Upper lobe of right lung (tissue), 1 donor: ENCODE results near the gene NELFB. TPM values are rescaled to one million over a fixed set of nuclear protein-coding genes. Genes with fewer than 3 reads are reported as not detected.
A peak's percentile ranks its signal among the peaks of the same experiment; 100 is the strongest.

ENCODE experiments used
- ATAC-seq: fragments of 200-7000 bp; cut with Tn5 transposase; one replicate; pipeline ENCODE4 v1.9.1; 2020; ENCODE audit warnings: mild to moderate bottlenecking, moderate library complexity
- DNase-seq: peaks from one replicate; pipeline ENCODE4 v3.0.0-alpha.2; 2020
- H3K27ac ChIP-seq: fragments of 200-600 bp; one replicate; pipeline ENCODE4 v1.8.0; 2022
- H3K27me3 ChIP-seq: fragments of 200-600 bp; one replicate; pipeline ENCODE4 v1.8.0; 2022; ENCODE audit warnings: mild to moderate bottlenecking
- H3K36me3 ChIP-seq: fragments of 200-600 bp; one replicate; pipeline ENCODE4 v1.8.0; 2022
- H3K4me1 ChIP-seq: fragments of 200-600 bp; one replicate; pipeline ENCODE4 v1.8.0; 2022
- H3K4me3 ChIP-seq: fragments of 200-600 bp; one replicate; pipeline ENCODE4 v1.8.0; 2022; ENCODE audit warnings: mild to moderate bottlenecking
- H3K9me3 ChIP-seq: fragments of 200-600 bp; one replicate; pipeline ENCODE4 v1.8.0; 2022
- intact Hi-C: fragments of 100-400 bp; cut with DNase I; formaldehyde crosslinking; loops from one replicate; pipeline ENCODE4 v1.11.0; 2022
- total RNA-seq: library from RNA; stranded (reverse); fragmentation: NEBNext Ultra II Directional; extraction: Animal tissue kit (Norgen Biotek cat#: 25700); gene quantifications from one replicate; pipeline ENCODE4 v1.2.1, GENCODE V29; 2021
- TF ChIP-seq, protein P1 (sequence below): fragments of 200-600 bp; IDR thresholded peaks from one replicate; pipeline ENCODE4 v1.8.0; 2022; ENCODE audit warnings: antibody characterized with exemption
- donor health status: DM: no; HTN: yes; CAD: no; lungs with severe emphysema.

NELFB gene
- total RNA-seq, 1 donor from 2014 or later, result 47.2 TPM

DNA sequence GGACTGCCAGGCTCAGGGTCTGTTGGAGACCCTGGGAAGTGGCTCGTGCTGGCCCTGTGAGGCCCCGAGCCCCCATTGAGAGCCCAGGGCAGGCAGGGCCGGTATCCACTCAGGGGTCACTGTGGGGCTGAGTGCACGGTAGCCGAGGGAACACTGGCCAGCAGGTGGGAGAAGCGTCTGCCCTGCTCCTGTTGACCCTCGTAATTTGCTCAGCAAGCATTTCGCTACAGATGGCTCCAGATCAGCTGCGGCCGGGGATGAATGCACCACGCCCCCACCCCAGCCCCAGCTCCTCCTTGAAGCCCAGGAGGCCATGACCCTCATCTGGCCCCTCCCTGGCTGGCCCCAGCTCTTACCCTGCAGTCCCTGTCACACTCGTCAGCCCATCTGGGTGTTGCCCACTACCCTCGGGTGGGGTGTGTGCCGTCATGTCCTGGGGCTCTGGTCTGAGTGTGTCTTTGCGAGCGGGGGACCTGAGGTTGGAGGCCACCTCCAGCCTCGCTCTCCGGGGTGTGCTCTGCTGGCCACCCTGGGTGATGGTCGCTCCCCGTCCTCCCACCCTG is 53.0 kb downstream of the NELFB start:
- Histone ChIP-seq H3K36me3 (no peaks in the 10 kb centered on the region), H3K9me3 (no peaks in the 10 kb centered on the region), H3K4me1 (peaks cover 43% of the 10 kb centered on the region), H3K27me3 (no peaks in the 10 kb centered on the region), H3K4me3 (no peak overlapping the region), H3K27ac (no peak overlapping the region)
- DNase-seq (peak; percentile 63), ATAC-seq (no peak)
- TF ChIP-seq, protein P1, sequence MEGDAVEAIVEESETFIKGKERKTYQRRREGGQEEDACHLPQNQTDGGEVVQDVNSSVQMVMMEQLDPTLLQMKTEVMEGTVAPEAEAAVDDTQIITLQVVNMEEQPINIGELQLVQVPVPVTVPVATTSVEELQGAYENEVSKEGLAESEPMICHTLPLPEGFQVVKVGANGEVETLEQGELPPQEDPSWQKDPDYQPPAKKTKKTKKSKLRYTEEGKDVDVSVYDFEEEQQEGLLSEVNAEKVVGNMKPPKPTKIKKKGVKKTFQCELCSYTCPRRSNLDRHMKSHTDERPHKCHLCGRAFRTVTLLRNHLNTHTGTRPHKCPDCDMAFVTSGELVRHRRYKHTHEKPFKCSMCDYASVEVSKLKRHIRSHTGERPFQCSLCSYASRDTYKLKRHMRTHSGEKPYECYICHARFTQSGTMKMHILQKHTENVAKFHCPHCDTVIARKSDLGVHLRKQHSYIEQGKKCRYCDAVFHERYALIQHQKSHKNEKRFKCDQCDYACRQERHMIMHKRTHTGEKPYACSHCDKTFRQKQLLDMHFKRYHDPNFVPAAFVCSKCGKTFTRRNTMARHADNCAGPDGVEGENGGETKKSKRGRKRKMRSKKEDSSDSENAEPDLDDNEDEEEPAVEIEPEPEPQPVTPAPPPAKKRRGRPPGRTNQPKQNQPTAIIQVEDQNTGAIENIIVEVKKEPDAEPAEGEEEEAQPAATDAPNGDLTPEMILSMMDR, result no peak
- intact Hi-C loops, result no loop called here

DNA sequence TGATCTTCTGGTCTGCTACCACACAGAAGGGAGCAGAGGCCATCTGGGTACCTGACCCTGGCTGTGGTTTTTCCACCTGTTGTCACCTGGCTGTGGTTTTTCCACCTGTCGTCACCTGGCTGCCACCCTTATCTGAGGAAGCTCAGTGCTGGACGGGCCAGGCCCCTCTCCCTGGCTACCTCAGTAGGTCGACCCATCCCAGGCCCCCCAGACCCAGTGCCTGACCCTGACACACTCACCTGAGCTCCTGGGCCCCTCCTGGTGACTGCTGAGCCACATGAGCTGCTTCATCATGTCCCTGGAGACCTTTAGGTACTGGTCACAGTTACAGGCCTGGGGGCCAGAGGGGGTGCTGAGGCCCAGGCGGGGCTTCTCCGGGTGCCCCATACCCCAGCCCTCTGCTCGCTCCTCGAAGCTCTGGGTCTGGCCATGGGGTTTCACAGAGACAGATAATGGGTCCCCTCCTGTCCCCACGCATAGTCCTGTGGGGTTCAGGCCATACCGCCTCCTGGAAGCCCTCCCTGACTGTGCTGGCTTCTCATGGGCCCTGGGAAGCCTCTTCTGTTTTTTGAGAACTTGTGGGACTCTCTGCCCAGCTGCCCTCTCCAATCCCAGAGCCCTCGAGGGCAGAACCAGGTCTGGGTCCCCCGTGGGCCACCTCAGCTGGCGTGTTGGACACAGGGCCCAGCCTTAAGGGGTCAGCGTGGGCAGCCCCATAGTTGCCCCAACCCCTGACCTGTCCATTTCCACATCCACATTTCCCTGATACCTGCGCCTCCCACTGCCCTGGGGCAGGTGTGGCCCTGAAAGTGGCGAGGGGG is 54.5 kb downstream of the NELFB start:
- no peak overlapping the region for H3K27ac ChIP-seq
- intact Hi-C loops, result no loop called here
- no peak overlapping the region for H3K4me3 ChIP-seq
- ATAC-seq (no peak), DNase-seq (no peak)
- no peaks in the 10 kb centered on the region for H3K9me3 ChIP-seq
- H3K4me1 ChIP-seq, result peaks cover 34% of the 10 kb centered on the region
- H3K27me3 ChIP-seq, result no peaks in the 10 kb centered on the region
- H3K36me3 ChIP-seq, result no peaks in the 10 kb centered on the region
- TF ChIP-seq, protein P1, result no peak

DNA sequence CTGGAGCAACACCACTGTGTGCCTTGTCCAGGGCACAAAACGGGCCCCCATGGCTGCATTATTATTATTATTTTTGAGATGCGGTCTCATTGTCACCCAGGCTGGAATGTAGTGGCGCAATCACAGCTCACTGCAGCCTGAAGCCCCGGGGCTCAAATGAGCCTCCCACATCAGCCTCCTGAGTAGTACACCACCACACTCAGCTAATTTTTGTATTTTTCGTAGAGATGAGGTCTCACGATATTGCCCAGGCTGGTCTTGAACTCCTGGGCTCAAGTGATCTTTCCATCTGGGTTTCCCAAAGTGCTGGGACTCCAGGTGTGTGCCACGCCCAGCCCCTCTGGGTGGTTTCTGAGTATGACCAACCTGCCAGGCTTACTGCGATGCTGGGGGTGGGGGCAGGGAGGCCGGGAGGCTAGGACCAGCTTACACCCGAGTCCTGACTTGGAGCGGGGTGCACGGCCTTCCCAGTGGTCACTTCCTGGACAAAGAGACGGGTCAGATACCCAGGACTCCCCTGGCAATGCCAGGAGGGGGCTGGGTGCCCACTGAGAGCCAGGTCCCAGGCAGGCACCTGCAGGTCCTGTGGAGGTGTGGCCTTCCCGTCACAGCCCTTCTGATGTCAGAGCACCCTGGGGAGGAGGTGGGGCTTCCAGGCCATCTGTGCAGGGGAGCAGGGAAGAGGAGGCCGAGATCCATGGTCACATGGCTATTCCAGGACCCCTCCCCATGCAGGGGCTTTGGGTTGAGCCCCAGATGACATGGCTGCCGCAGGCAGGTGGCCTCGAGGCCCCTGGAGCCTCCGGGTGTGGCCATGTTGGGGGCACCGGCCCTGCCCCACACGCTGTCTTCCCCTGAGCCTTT is 55.3 kb downstream of the NELFB start:
- TF ChIP-seq, protein P1, result no peak
- ATAC-seq (no peak), DNase-seq (no peak)
- H3K4me3 ChIP-seq, result no peak overlapping the region
- H3K9me3 ChIP-seq, result no peaks in the 10 kb centered on the region
- intact Hi-C loops, result no loop called here
- H3K27ac ChIP-seq, result no peak overlapping the region
- peaks cover 6% of the 10 kb centered on the region for H3K27me3 ChIP-seq
- no peaks in the 10 kb centered on the region for H3K36me3 ChIP-seq
- H3K4me1 ChIP-seq, result peaks cover 27% of the 10 kb centered on the region

DNA sequence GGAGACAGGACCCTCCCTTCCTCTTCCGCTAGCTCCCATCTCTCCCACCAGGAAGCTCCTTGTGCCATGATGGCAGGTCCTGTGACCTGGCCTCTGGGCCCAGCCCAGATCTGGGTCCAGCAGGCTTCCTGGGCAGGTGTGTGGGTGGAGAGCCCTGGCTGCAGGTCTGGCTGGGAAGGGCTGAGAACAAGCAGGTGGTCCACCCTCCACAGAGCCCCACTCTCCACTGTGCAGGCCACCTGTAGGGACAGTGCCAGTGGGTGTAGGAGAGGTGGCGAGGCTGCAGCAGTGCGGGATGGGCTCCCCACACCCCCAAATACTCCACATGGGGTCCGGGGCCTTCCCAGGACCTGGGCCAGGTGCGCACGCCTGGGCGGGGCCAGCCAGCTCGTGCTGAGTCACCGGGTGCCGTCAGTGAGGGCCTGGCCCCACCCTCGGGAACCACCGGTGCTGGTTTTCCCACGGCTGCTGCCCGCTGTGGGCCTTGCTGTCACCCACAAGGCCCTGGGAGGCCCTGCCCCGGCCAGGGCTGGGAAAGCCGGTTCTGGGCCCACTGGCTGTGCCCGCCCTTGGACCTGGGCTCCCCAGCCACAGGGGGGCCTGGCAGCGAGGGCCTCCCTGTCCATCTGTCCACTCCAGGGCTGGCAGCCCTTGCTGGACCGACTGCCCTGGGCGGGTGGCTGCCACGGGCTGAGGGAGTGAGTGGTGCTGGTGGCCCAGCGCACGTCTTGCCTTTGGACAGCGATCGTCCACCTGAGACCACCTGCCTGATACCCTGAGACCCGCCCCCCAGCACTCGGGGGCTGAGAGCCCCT is 56.3 kb downstream of the NELFB start:
- H3K36me3 ChIP-seq, result no peaks in the 10 kb centered on the region
- no peaks in the 10 kb centered on the region for H3K9me3 ChIP-seq
- no peak overlapping the region for H3K4me3 ChIP-seq
- ATAC-seq (peak; percentile 37), DNase-seq (peak; percentile 78)
- intact Hi-C loops, result no loop called here
- H3K4me1 ChIP-seq, result peaks cover 20% of the 10 kb centered on the region
- TF ChIP-seq, protein P1, result no peak
- H3K27me3 ChIP-seq, result peaks cover 10% of the 10 kb centered on the region
- H3K27ac ChIP-seq, result no peak overlapping the region
